Esophagus squamous epithelium (tissue), 4 donors: ENCODE results near the gene ATXN7L3.

Source experiments
- CTCF ChIP-seq, 6 experiments: fragments of 450-650 bp in 4 of 6; fragments of 200-600 bp in 2 of 6; sonication (generic) in 2 of 6; IDR thresholded peaks; one replicate each; pipeline ENCODE4 v1.5.1; 2016 to 2019; ENCODE audit warnings: antibody characterized with exemption in 6 of 6, mild to moderate bottlenecking in 4 of 6, moderate library complexity in 4 of 6
- POLR2A ChIP-seq, 4 donors: fragments of 450-650 bp; IDR thresholded peaks; one replicate each; pipeline ENCODE4 v1.6.1; 2017; ENCODE audit warnings: antibody characterized with exemption in 4 of 4, mild to moderate bottlenecking in 4 of 4, moderate library complexity in 3 of 4

GRCh38 chr17:44217738-44218343, 18.2 kb upstream of the ATXN7L3 start:
- no peak for TF ChIP-seq CTCF (IDR thresholded peaks at IDR 0.05)
- no peak for TF ChIP-seq POLR2A (IDR thresholded peaks at IDR 0.05)
